ENCODE data around the gene NCBP1.

NCBP1 gene

DNA sequence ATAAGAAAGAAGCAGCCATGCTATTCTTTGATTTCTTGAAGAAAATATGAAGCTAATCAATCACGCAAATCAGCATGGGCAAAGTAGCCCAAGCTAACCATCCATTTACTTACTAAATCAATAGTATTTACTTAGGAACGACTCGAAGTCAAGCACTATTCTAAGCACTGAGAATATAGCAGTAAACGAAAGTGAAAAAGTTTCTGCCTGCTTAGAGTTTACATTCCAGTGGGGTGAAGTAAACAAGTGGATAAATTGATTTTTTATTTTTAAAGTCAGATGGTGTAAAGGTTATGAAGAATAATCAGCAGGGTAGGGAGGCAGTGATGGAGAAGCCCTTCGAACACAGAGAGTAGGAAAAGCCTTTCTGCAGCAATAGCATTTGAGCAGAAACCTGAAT lies 6.0 kb upstream of the NCBP1 start:
- no peak for DNase-seq (ENCODE audit: low read depth)

DNA sequence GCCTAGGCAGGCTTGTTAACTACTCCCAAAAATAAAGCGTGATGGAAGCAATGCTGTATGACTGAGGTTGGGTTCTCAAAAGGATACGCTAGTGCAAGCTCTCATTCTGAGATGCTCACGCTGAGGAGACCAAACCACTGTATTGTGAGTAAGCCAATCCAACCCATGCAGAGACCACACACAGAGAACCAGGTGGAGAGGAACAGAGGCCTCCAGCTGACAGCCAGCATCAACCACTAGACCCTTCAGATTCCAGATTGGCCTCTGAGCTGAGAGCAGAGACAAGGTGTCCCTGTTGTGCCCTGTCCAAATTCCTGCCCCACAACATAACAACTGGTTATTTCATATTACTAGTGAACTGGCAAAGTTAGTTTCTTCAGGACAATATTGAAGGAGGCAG lies 5.0 kb upstream of the NCBP1 start:
- no peak for DNase-seq (ENCODE audit: low read depth)

DNA sequence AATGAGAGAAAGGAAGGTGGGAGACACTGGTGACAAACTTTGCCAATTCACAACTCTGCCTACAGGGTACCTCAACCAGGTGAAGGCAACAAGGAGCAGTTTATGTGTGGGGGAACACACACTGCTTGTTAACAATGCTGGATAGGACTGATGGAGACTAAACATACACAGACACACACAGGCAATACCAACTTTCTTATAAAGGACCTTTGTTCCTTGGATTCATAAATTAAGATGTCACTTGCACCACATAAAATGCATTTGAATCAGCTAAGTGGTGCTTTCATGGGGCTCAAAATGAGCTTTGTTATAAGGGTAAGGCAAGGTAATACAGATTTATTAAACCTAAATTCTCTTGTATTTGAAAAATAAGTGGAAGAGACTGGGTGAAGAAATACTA lies 4.5 kb upstream of the NCBP1 start:
- no peak for DNase-seq (ENCODE audit: low read depth)

DNA sequence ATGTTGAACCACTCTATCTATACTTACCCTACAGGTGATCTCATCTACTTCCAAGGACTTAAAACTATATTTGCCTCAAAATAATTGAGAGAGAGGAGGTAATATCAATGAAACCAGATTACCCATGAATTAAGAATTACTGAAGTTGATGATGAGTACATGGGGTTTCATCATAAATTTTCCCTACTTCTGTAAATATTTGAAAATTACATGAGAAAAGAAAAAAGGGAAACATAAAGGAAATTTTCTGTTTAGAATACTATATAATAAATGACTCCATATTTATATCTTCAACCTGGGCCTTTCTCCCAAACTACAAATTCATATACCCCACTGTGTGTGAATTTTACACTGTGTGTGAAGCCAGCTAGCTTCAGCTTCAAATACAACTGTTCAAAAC lies 3.0 kb upstream of the NCBP1 start:
- DNase-seq (ENCODE audit: low read depth) = no peak

DNA sequence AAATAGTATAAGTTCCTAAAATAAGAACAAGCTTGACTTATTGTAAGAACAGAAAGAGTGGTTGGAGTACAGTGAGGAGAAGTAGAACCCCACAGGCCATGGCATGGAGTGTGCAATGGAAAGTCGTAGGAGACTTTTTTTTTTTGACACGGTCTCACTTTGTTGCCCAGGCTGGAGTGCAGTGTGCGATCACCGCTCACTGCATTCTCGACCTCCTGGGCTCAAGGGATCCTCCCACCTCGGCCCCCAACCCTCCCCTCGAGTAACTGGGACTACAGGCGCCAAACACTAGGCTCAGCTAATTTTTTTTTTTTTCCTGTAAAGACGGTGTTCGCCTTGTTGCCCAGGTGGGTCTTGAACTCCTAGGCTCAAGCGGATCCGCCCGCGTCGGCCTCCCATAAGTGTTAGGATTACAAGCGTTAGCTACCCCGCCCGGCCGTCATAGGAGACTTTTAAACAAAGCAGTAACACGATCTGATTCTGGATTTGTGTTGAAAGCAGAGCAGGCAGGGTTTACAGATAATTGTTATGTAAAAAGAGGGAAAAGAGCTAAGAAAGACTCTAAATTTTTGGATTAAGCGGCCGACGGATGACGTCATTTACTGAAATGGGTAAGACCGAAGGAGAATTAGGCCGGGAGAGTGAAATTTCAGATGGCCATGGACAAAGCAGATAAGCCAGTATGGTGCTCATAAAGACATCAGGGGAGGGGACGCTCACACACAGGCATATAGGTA lies 1.2 kb upstream of the NCBP1 start:
- peak; percentile 2 for DNase-seq (ENCODE audit: low read depth)

DNA sequence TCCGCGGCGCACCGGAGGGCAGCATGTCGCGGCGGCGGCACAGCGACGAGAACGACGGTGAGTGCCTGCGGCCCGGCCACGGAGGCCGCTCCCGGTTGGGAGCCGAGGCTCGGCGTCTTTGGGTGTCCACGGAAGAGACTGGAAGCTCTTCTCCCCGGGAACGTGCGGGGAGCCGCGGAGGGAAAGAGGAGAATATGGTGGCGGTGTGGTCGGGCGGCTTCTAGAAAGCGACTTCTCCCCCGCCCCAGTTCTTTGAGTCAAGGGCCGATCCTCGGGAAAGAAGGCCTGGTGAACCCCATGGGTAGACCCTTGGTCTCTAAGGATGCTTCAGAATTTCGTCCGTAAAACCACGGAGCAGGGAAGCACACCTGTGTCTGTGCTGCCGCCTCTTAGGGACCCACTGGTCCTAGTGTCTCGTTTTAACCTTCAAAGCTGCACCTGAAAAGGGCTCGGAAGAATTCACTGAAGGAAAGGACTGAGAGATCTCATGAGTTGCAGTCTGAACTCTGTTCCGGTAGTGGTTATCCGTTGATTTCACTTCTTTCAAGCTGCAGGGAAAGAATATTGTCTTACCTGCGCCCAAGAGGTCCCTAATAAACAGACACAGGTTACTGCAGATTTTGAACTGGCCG lies 354 bp downstream of the NCBP1 start:
- no peak for DNase-seq (ENCODE audit: low read depth)

DNA sequence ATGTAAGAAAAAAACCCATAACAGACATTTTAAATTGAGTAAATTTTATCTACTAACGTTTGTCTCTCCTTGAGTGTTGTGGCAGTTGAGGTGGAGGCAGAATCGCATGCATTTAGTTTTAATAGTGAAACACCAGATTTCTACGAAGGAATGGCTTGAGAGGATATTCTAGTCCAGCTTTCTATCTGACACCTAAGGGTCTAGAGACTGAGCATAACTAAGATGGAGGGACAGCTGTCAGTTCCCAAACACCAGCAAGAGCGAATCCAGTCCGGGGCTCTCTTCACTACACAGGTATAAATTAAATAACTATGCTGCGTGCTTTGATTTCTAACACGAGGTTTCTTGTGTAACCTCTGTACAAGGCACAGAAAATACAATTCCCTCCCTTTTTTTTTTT lies 1.4 kb downstream of the NCBP1 start:
- DNase-seq (ENCODE audit: low read depth) = no peak

DNA sequence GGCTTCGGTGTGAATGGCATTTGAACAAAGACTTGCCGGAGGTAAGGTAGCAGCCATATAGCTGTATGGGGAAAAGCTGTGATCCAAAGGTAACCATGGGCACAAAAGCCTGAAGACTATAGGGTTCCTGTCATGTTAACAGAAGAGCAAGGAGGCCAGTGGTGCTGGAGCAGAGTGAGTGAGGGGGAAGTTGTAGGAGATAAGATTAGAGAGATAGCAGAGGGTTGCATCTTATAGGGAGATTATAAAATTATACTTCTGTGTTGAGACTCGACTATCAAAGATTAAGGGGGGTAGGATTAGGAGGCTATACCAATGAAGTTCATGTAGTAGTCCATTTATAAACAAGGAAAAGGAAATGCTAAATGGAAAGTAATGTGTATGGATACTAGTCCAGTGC lies 3.3 kb downstream of the NCBP1 start:
- no peak for DNase-seq (ENCODE audit: low read depth)

DNA sequence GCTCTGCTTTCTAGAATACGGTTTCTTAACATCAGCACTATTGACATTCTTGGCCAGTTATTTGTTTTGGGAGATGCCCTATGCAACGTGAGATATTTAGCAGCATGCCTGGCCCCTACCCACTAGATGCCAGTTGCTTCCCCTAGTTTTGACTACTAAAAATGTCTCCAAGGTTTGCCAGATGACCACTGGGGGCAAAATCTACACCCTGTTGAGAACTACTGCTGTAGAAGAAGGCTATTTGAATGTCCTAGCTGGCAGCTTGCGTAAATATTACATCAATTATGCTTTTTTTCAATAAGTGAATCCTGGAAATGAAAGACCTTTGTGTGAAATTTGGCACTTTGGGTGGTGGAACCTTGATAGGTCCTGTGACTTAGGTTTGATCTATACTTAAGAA lies 5.0 kb downstream of the NCBP1 start:
- no peak for DNase-seq (ENCODE audit: low read depth)

DNA sequence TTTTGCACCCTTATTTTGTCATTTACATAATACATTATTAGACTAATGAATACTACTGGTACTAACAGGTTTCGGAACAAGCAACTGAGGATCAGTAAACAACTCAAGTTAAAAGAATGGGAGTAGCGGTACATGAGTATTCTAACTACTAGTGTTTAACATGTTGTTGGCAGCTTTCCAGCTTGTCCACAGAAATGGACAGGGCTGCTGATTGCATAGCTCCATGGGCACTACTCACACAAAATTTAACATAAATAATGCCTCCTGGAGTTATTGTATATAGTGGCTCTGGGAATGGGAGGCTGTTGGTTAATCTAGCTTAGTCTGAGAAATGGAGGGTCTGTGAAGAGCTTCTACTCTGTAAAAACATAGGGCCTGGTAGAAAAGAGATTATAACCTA lies 6.7 kb downstream of the NCBP1 start:
- no peak for DNase-seq (ENCODE audit: low read depth)

DNA sequence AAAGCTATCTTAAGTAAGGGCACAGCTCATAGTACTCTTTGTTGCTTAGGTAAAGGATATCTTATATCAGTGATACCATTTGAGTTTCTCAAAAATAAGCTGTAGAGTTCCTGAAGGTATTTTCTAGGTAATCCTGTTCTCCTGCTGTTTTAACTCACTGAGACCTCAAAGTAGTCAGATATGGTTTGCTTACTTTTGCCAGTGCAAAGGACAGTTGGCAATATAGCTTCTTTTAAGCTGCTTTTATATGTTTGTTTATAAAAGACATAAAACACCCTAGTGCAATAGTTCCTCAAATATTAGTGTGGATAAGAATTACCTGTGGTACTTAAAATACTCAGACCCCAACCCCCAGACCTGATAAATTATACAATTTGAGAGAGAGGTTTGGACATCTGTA lies 12.1 kb downstream of the NCBP1 start:
- no peak for DNase-seq (ENCODE audit: low read depth)

DNA sequence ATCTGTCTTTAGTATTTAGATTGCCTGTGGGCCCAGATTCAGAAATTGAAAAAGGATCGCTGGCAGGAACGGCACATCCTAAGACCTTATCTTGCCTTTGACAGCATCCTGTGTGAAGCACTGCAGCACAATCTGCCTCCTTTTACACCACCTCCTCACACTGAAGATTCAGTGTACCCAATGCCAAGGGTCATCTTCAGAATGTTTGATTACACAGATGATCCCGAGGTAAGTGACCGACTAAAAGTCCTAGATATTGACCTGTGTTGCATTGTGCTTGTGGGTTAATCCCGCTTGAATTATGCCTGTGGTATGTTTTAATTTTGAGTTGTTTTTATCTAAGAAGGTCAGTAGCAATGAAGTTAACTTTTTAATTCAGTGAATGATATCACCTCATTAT lies 14.4 kb downstream of the NCBP1 start:
- DNase-seq (ENCODE audit: low read depth) = no peak

DNA sequence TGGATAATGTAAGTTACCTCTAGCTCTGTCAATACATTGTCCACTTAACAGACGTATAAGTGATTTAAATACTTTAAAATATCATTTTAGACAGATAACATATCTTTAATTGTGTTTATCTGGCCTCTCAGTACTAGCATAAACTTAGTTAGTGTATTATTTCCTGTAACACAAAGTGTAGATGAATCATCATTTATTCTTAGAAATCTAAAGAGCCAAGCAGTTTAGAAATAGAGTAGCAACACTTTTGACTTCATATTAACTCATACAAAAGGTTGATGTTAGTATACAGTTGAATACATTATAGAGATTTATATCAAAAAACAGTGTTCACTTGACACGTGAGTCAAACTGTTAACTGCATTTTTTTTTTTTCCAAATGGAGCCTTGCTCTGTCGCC lies 18.0 kb downstream of the NCBP1 start:
- DNase-seq (ENCODE audit: low read depth) = no peak

DNA sequence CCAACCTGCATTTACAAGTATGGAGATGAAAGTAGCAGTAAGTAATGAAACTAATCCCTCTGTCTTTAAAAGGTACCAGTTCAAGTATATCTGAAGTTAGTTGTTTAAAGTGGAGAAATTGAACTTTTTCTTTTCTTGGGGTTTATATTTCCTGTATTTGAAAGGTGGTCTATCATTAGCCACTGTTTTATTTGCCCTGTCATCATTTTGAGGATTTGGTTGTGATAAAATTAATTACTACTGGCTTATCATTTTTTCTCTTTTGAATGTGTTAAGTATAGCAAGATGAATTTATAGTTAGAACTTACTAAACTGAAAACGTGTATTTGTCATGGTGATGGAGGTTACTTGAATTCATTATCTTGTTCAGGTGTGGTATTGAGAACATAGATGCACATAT lies 25.1 kb downstream of the NCBP1 start:
- DNase-seq (ENCODE audit: low read depth) = no peak

DNA sequence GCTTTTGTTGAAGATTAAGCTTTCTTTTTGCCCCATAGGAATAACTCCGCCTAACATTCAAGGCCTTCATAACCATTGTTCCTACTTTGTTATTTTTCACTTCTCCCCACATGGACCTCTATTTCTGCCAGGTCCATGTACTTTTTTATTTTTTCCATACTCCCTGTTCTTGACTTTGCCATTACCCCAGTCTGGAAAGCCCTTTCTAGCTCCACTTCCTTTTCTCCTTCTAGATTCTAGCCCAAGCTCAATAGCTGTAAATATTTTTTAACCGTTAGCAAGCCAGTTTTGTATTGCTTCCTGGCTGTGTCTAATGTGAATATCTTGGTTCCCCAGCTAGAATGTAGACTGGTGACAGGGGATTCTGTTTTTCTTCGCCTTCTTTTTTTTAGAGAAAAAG lies 26.1 kb downstream of the NCBP1 start:
- no peak for DNase-seq (ENCODE audit: low read depth)

DNA sequence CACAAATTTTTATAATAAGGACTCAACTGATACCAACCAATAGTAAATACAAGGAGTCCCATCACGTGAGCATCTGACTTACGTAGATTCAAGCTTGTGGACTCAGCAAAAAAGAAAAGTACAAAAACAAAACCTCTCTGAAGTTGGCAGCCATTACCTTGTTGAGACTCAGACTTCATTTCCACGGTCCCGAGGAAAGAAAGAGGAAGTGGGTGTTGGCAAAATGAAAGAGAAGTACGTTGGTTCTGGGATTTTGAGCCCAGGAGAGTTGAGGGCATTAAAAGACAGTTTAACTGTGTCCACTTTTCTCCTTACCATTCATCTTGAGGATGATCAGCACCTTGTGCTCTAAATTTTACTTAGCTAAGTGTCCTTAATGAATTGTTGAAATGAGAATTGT lies 26.7 kb downstream of the NCBP1 start:
- DNase-seq (ENCODE audit: low read depth) = no peak

DNA sequence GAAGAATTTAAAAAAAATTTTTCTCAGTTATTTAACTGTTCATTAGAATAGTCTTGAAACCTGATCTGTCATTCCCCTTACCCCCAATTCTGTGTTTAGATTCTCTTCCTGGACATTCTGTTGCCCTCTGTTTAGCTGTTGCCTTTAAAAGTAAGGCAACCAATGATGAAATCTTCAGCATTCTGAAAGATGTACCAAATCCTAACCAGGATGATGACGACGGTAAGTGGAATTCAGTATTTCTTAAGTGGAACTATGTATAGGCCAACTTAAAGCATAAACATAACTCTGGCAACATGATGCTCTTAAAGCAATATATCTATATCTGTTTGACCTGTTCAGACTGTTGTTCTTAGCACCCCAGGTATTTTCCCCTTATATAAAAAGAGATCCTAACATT lies 27.2 kb downstream of the NCBP1 start:
- DNase-seq (ENCODE audit: low read depth) = no peak

DNA sequence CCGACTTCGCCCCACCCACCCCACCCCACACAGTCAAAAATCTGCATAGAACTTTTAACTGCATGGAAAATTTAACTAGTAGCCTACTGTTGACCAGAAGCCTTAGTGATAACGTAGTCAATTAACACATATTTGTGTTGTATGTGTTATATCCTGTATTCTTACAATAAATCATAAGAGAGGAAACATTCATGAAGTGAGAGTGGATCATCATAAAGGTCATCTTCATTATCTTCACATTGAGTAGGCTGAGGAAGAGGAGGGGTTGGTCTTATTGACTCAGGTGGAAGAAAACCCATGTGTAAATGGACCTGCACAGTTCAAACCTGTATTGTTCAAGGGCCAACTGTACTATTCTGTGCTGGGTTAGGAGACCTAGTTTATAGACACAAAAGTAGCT lies 32.1 kb downstream of the NCBP1 start:
- no peak for DNase-seq (ENCODE audit: low read depth)

DNA sequence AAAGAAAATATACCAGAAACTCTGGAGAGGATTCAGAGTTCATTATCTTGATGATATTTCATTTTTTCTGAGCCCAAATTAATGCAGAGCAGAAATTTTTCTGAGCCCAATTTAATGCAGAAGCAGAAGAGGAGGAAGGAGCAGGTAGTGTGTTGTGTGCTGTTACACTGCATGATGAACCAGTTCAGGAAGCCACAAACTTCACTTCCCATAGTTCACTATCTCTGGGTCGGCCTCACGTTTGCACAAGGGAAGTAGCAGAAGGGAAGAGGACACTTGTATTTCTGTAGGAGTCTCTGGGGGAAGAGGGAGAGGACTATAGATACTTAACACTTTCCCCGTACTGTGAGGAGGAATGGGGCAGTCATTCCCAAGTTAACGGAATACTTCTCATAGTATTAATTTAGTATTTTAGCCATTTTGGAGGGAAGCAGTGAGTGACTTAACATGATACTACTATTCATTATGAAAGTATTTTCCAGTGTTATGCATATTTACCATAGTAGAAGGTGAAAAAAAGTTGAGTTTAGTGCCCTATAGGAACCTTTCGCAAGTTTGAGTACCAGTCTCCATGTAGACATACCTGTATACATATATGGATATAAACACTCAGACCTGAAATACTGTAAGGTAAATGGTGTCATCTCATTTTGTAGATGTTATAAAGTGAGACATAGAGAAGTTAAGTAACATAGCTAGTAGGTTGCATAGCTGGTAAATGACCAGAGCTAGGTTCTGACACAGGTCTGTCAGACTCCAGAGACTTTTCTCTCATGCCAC lies 33.5 kb downstream of the NCBP1 start:
- no peak for DNase-seq (ENCODE audit: low read depth)

DNA sequence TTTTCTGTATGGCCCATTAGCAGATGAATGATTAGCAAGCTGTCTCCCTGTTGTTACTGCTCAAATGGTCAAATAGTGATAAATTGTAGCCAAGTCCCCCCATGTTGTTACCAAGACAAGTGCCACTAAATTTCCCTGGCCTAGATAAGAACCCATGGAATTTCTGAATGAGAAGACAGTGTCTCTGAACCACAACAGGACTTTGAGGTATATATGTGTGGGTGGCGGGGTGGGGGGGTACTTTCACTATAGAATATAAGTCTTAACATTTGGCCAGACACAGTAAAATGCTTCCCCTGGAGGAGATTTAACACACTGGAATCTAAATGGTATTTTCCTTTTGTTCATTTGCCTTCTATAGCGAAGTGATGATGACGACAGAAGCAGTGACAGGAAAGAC lies 34.9 kb downstream of the NCBP1 start:
- DNase-seq (ENCODE audit: low read depth) = no peak

DNA sequence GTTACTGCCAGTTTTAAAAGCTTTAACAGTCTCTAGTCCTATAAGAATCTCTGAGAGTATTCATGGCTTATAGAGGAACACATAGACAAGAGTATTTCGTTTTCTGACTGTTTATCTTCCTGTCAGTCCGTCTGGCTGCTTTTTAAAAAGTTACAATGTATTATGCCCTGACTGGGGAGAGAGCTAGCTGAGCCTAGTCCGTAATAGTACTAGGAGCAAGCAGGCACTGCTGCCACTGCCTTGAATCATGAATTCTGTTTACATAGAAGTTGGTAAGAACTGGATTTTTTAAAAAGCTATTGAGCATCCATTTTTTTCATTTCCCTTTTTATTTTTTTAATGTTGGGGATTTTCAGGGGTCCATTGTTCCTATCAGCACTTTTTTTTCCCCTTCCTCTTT lies 37.0 kb downstream of the NCBP1 start:
- DNase-seq (ENCODE audit: low read depth) = no peak

DNA sequence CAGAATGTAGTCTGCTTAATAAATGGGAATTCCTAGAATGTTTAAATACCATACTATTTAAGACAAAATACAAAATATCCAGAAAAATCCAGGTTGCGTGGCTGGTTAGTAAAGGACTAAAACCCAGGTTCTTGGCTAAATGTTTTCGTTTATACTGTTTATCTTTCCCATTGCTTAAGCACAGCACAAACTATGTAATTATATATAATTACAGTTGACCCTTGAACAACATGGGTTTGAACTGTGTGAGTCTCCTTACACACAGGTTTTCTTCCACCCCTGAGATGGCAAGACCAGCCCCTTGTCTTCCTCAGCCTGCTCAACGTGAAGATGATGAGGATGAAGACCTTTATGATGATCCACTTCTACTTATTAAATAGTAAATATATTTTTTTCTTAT lies 38.8 kb downstream of the NCBP1 start:
- no peak for DNase-seq (ENCODE audit: low read depth)

DNA sequence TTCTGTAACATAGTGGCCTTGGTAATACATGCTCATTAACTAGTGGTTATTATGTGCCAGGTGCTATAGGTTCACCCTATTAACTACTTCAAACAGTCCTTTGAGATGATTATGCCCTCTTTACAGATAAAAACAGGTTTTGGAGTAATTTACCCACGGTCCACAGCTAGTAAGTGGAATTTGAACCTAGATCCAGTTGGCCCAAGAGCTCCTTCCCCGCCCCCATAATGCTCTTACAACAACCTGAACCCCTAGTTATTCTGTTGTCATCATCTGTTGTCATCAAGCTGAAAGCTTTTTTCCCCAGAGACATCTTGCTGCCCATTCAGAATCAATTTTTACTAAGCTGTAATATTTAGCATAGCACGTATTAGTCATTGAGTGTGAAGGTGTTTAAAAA lies 40.3 kb downstream of the NCBP1 start:
- no peak for DNase-seq (ENCODE audit: low read depth)

DNA sequence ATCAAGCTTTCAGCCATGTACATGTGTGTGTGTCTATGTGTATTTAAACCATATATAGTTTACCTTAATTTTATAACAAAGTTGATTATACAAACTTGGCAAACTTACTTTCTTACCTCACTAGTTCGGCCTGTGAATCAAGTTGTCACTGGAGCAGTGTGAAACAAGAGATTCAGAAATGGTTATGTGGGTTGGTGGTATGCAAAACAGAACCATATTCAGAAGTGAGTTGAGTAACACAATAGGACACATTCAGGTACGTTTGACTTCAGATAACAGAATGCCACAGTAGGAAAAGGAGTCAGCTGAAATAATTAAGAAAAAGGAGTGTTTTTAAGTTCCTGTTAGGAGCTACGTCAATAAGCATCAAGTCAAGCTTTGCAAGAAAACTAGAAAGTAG lies 42.0 kb downstream of the NCBP1 start:
- no peak for DNase-seq (ENCODE audit: low read depth)

Data from stimulated activated CD8-positive, alpha-beta memory T cell treated with anti-CD3 and anti-CD28 coated beads, Interleukin-12 subunit alpha, Interleukin-12 subunit beta, amount 100 ng/mL, for 1 hour (primary cell).